Measurements from ENCODE around the gene KRTAP12-4. TPM values are rescaled to one million over a fixed set of nuclear protein-coding genes. Genes with fewer than 3 reads are reported as not detected.

The KRTAP12-4 gene
- not detected in 2 replicates for total RNA-seq

GRCh38 chr21:44654576-44655175 is at the start of gene KRTAP12-4:
Gene KRTAP12-4 (minus strand): TSS chr21:44654659. CDS start chr21:44654614, 45 bp downstream.

GRCh38 chr21:44697172-44697810 is 42.8 kb upstream of the KRTAP12-4 start, which contains the start of gene KRTAP10-12:
Gene KRTAP10-12 (plus strand): TSS chr21:44697172. CDS start chr21:44697202, 30 bp downstream.

GRCh38 chr21:44681861-44682579 is 27.6 kb upstream of the KRTAP12-4 start, which contains the start of gene KRTAP12-1:
Gene KRTAP12-1 (minus strand): TSS chr21:44682163. CDS start chr21:44682123, 40 bp downstream.

GRCh38 chr21:44666401-44667320 is 12.2 kb upstream of the KRTAP12-4 start, which contains the start of gene KRTAP12-2:
Gene KRTAP12-2 (minus strand): TSS chr21:44666927. CDS start chr21:44666886, 41 bp downstream.

GRCh38 chr21:44657635-44658540 is 3.4 kb upstream of the KRTAP12-4 start, which contains the start of gene KRTAP12-3:
Gene KRTAP12-3 (plus strand): TSS chr21:44657932. CDS start chr21:44657980, 48 bp downstream.

GRCh38 chr21:44646366-44647221 is 7.9 kb downstream of the KRTAP12-4 start, which contains the start of gene KRTAP10-11:
Gene KRTAP10-11 (plus strand): TSS chr21:44646414. CDS start chr21:44646459, 45 bp downstream.

GRCh38 chr21:44637018-44637850 is 17.2 kb downstream of the KRTAP12-4 start, which contains the start of gene KRTAP10-10:
Gene KRTAP10-10 (plus strand): TSS chr21:44637356. CDS start chr21:44637418, 62 bp downstream.

GRCh38 chr21:44626673-44627143 is 27.8 kb downstream of the KRTAP12-4 start, which contains the start of gene KRTAP10-9:
Gene KRTAP10-9 (plus strand): TSS chr21:44627093. CDS start chr21:44627172, 79 bp downstream.

GRCh38 chr21:44612029-44612486 is 42.4 kb downstream of the KRTAP12-4 start, which contains the start of gene KRTAP10-8:
Gene KRTAP10-8 (plus strand): TSS chr21:44612079. CDS start chr21:44612101, 22 bp downstream.

Other genes starting within 250 kb of the KRTAP12-4 start
- under 0.01 and 0.14 TPM in 2 replicates for gene LRRC3, start 199.1 kb downstream of the KRTAP12-4 start, total RNA-seq
- not detected in 2 replicates for gene KRTAP10-1, start 114.5 kb downstream of the KRTAP12-4 start, total RNA-seq
- gene KRTAP10-2, start 103.2 kb downstream of the KRTAP12-4 start, total RNA-seq = not detected in 2 replicates
- gene KRTAP10-3, start 95.9 kb downstream of the KRTAP12-4 start, total RNA-seq = not detected in 2 replicates
- gene KRTAP10-4, start 80.9 kb downstream of the KRTAP12-4 start, total RNA-seq = not detected in 2 replicates
- not detected in 2 replicates for gene KRTAP10-5, start 74.1 kb downstream of the KRTAP12-4 start, total RNA-seq
- gene KRTAP10-6, start 62.2 kb downstream of the KRTAP12-4 start, total RNA-seq = not detected in 2 replicates
- gene KRTAP10-7, start 54.1 kb downstream of the KRTAP12-4 start, total RNA-seq = not detected in 2 replicates
- gene KRTAP10-8, start 42.6 kb downstream of the KRTAP12-4 start, total RNA-seq = not detected in 2 replicates
- not detected in 2 replicates for gene KRTAP10-9, start 27.6 kb downstream of the KRTAP12-4 start, total RNA-seq
- not detected in 2 replicates for gene KRTAP10-10, start 17.3 kb downstream of the KRTAP12-4 start, total RNA-seq
- gene KRTAP10-11, start 8.2 kb downstream of the KRTAP12-4 start, total RNA-seq = not detected in 2 replicates
- gene KRTAP12-3, start 3.3 kb upstream of the KRTAP12-4 start, total RNA-seq = not detected in 2 replicates
- gene KRTAP12-2, start 12.3 kb upstream of the KRTAP12-4 start, total RNA-seq = not detected in 2 replicates
- gene KRTAP12-1, start 27.5 kb upstream of the KRTAP12-4 start, total RNA-seq = not detected in 2 replicates
- not detected in 2 replicates for gene KRTAP10-12, start 42.5 kb upstream of the KRTAP12-4 start, total RNA-seq
- gene TSPEAR, start 56.9 kb upstream of the KRTAP12-4 start, total RNA-seq = not detected in 2 replicates
- gene UBE2G2, start 147.2 kb upstream of the KRTAP12-4 start, total RNA-seq = 45.4 and 85.0 TPM in 2 replicates
- gene SUMO3, start 163.4 kb upstream of the KRTAP12-4 start, total RNA-seq = 64.4 and 67.0 TPM in 2 replicates
- 268 and 335 TPM in 2 replicates for gene PTTG1IP, start 219.0 kb upstream of the KRTAP12-4 start, total RNA-seq

Data from smooth muscle cell of bladder (primary cell).